ENCODE measurements around the gene COPS4.
"Not testable (repeated sequence)": the region's sequence is repeated elsewhere in the genome, so short reads cannot be mapped to it uniquely, and the experiment has no call there.

COPS4 gene

DNA sequence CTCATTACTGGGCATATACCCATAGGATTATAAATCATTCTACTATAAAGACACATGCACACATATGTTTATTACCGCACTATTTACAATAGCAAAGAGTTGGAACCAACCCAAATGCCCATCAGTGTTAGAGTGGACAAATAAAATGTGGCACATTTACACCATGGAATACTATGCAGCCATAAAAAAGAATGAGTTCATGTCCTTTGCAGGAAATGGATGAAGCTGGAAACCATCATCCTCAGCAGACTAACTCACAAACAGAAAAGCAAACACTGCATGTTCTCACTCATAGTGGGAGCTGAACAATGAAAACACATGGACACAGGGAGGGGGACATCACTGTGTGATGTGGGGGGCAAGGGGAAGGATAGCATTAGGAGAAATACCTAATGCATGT is 11.4 kb upstream of the COPS4 start:
- DNase-seq: not testable (repeated sequence)

DNA sequence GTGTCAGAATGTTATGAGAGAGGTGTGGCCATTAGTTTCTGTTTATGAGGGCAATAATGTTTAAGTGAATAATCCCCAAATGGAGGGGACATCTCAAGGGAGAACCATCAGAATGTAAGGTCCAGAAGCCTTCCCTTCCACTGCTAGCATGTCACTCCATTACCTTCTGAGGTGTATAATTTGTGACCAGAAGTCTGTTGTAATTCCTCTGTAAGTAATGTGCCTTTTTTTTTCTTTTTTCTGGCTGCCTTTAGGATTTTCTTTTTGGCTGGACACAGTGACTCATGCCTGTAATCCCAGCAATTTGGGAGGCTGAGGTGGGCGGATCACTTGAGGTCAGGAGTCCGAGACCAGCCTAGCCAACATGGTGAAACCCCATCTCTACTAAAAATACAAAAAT is 10.8 kb upstream of the COPS4 start:
- DNase-seq: no peak

DNA sequence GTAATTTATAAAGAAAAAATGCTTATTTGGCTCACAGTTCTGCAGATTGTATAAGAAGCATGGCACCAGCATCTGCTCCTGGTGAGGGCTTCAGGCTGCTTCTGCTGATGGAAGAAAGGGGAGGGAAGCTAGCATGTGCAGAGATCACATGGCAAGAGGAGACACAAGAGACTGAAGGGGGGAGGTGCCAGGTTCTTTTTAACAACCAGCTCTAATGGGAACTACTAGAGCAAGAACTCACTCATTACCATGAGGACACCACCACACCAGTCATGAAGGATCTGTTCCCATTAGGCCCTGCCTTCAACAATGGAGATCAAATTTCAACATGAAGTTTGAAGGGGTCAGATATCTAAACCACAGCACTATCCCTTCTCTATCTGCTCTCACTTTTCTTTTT is 9.4 kb upstream of the COPS4 start:
- no peak for DNase-seq

DNA sequence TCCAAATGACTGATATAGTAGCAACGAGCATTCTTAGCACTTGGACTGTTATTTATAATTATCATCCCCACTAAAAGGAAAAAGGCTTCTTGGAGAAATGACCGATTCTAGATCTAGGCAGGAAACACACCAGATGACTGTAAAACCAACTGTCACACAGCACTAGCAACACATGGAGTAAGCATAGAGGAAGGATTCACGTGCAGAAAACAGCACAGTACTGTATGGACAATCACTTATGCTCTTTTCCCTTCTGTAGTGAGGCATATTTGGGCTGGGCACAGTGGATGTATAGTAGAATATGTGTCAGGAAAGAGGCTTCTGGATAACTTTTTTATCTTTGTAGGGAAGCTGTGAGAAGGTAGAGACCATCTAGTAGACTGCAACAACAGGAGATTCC is 6.0 kb upstream of the COPS4 start:
- DNase-seq: no peak

DNA sequence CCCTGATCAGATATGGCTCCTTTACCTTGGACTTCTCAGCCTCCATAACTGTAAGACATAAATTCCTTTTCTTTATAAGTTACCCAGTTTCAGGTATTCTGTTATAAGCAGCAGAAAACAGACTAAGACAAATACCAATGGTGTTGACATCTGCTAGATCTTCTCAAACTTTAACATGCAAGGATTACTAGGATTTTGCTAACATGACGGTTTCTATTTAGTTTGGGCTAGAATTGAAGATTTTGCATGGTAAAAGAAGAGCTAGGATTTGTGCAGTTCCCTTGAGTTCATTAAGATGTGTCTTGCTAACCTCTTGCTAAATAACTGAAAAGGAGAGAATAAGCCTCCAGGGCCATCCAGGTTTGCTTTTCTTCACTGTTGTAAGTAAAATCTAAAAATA is 5.3 kb upstream of the COPS4 start:
- no peak for DNase-seq

DNA sequence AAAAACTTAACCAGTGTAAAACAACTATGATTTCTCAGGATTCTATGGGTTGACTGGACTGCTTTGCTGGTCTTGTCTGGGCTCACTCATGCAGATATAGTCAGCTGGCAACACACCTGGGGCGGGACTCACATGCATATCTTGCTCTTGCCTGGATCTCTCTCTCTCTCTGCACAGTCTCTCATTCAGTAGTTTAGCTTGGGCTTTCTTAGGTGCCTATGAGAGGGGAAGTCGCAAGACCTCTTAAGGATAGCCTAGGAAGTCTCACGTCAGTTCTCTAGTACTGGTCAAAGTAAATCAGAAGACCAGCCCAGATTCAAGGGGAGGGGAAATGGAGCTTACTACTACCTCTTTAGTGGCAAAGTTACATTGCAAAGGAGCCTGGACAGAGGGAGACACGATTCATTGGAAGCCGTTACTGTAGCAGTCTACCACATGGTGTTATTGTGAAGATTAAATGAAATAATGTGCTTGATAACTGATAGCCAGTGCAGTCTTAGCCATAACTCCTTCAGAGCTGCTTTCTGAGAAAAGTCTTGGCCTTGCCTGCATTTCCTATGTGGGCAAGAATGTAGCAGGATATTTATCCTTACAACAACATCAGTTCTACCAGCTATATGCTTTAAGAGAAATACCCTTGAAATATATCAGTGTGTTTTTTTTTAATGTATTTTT is 2.1 kb downstream of the COPS4 start:
- DNase-seq: no peak

DNA sequence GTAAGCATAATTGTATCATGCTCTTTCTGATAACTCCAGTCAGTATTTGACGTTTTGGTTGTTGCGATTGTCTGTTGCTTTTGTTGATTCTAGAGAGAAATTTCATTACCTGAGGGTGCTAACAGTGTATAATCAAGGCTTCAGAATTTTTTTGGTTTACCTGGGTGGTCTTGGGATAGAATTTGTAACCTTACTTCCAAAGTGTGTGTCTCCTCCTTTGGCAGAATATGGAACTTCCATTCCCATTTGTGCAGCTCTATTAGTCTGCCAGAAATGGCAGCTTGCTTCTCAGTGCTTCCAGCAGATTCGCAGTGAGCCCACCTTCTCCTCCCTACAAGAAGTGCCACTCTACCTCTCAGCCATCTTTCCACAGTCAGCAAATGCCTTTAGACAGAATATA is 5.3 kb downstream of the COPS4 start:
- no peak for DNase-seq

DNA sequence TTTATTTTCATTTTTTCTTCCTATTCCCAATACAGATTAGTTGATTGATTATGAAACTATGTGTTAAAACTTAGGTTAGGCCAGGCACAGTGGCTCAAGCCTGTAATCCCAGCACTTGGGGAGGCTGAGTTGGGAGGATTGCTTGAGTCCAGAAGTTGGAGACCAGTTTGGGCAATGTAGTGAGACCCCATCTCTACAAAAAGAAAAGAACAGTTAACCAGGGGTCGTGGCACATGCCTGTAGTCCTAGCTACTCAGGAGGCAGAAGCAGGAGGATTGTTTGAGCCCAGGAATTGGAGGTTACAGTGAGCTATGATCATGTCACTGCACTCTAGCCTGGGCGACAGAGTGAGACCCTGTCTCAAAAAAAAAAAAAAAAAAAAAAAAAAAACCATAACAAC is 8.2 kb downstream of the COPS4 start:
- DNase-seq: not testable (repeated sequence)

DNA sequence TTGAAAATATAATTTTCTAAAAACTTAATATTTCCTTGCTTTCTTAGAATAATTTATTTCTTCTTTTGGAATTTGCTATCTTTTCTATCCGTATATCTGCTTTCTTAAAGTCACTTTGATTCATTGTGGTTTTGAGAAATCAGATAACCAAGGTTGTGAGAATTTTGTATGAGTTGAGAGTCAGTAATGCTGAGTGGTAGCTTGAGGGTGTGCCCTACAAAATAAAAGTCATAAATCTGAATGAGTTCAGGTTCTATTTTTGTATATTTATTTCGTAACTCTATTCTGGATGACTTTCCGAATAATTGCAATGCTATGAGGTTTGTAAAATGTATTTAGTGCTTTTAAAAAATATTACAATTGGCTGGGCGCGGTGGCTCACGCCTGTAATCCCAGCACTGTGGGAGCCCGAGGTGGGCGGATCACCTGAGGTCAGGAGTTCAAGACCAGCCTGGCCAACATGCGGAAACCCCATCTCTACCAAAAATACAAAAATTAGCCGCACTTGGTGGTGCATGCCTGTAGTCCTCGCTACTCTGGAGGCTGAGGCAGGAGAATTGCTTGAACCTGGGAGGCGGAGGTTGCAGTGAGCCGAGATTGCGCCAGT is 8.9 kb downstream of the COPS4 start:
- DNase-seq: no peak

DNA sequence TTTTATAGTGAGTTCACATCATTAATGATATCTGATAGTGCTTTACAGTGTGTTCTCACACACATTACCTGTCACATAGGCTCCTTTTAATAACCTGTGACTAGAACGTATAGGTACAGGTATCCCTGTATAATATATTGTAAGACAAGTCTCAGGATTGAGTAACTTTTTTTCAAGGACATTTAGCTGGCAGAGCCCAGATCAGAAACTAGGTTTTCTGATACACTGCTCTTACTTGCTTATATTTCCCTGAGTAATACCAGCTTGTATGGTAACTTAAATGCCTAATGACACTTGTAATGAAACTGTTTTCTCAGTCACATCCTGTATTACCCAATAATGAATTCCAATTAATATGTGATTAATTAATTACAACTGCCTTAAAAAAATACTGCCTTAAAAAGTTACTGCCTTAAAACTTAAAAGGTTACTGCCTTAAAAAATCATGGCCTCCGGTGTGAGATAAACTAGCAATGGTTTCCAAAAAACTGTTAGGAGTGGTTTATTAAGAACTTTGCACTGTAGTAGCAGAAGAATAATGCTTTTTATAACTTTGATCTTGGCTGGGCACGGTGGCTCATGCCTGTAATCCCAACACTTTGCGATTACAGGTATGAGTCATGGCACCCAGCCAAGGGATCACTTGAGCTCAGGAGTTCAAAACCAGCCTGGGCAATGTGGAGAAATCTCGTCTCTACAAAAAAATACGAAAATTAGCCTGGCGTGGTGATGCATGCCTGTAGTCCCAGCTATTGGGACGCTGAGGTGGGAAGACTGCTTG is 11.9 kb downstream of the COPS4 start:
- DNase-seq: no peak

DNA sequence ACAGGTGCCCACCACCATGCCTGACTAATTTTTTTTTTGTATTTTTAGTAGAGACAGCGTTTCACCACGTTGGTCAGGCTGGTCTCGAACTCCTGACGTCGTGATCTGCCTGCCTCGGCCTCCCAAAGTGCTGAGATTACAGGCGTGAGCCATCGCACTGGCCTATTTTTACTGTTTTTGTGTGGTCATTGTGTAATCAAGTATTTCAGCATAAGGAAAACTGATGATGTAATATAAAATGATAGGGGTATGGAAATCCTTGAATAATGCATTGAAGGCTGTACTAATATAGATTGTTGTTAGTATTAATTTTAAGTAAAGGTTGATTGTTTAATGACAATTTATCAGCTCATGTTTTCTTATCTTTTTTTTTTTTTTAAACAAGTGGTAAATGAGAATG is 13.8 kb downstream of the COPS4 start:
- not testable (repeated sequence) for DNase-seq

DNA sequence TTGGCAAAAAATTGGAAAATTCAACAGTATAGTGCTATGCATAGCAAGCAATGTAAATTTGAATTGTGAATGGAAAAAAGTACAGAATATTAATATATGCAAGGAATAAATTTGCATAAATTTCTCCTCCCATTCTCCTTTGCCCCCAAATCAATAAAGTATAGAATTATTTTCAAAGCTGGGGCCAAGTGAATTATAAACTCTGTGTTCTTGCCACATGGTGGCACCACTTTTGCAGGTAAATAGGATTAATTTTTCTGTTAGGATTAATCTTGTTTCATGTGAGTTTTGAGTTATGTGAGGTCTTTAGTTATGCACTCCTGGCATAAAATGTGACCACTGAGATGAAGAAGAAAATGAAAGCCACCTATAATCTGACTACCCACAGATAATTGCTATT is 19.9 kb downstream of the COPS4 start:
- DNase-seq: no peak

DNA sequence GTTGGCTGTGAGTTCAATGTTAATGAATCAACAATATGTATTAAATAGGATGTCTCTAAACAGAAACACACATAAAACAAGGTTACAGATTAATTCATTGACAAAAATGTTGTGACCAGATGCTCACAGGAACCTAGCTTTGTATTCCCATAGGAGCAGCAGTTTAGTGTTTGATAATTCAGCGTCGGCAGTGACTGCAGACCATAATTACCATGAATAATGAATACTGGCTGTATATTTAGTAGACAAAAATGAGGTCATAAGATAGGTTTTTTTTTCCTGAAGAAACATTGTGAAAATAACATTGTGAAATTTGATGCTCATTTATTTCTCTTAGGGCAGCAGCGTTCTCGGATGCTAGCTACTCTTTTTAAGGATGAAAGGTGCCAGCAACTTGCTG is 27.8 kb downstream of the COPS4 start:
- DNase-seq: no peak

DNA sequence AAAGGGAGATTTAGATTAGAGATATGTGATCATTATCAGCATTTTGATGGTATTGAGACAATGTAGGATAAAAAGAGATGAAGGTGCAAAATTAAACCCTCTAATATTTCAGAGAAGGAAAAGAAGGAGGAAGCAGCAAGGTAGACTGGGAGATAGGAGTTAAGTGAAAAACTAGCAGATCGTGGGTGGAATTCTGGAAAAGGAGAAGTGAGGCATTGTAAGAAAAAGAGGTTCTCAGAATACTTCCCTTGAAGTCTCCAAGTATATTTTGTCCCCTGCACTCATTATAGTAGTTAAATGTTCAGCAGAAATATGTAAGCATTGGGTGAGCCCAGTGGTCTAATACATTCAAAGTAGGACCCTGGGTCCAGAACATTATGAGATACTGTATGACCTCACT is 30.3 kb downstream of the COPS4 start:
- no peak for DNase-seq

DNA sequence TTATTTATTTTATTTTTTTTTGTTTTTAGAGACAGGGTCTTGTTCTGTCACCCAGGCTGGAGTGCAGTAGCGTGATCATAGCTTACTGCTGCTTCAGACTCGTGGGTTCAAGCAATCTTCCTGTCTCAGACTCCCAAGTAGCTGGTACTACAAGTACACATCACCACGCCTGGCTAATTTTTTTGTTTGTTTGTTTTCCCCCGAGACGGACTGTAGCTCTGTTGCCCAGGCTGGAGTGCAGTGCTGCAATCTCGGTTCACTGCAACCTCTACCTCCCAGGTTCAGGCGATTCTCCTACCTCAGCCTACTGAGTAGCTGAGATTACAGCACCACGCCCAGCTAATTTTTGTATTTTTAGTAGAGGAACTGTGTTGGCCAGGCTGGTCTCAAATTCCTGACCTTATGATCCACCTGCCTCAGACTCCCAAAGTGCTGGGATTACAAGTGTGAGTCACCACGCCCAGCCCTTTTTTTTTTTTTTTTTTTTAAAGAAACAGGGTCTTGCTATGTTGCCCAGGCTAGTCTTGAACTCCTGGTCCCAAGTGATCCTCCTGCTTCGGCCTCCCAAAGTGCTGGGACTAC is 32.2 kb downstream of the COPS4 start:
- DNase-seq: no peak

DNA sequence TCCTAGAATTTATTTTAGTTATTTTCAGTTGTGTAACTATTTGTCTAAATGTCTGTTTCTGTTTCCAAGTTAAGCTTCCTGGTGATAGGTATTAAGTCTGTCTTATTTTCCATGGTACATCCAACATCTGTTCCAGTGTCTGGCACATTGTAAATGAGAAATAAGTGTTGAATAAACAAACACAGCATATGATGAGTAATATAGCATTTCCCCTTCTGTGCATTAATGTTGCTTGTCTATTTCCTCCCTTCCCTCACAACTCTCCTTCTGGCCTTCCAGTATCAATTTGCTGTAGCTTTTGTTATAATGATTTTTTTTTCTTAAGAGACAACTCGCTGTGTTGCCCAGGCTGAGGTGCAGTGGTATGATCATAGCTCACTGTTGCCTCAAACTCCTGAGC is 36.1 kb downstream of the COPS4 start:
- no peak for DNase-seq

DNA sequence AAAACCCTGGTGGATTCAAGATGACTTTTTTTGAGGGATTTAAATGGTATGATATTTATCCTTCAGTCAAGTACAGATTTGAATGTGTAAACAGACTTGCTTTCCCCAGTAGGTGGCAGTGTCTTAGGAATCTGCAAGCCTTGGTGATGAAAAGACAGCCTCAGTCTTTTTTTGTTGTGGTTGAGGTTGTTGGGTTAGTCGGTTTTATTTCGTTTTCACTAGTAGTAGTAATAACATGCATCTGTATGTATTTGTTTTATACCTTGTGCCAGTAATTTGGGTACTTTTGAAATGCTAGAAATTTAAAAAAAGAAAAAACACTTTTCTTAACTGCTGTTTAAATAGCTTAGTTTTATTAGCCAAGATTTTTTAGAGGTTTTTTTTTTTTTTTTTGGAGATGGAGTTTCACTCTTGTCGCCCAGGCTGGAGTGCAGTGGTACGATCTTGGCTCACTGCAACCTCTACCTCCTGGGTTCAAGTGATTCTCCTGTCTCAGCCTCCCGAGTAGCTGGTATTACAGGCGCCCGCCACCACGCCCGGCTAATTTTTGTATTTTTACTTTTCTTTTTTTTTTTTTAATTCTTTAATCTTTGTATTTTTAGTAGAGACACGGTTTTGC is 39.2 kb downstream of the COPS4 start:
- DNase-seq: peak in 5 of 51 donors; percentile 0 to 52 (median 11)

DNA sequence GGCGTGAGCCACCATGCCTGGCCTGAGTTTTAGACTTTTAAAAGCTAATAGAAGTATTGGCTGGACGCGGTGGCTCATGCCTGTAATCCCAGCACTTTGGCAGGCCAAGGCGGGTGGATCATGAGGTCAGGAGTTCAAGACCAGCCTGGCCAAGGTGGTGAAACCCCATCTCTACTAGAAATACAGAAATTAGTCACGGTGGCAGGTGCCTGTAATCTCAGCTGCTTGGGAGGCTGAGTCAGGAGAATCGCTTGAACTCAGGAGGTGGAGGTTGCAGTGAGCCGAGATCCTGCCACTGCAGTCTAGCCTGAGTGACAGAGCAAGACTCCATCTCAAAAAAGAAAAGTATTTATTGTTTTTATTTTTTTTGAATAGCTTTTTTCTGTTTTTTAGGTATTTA is 39.8 kb downstream of the COPS4 start:
- not testable (repeated sequence) for DNase-seq

DNA sequence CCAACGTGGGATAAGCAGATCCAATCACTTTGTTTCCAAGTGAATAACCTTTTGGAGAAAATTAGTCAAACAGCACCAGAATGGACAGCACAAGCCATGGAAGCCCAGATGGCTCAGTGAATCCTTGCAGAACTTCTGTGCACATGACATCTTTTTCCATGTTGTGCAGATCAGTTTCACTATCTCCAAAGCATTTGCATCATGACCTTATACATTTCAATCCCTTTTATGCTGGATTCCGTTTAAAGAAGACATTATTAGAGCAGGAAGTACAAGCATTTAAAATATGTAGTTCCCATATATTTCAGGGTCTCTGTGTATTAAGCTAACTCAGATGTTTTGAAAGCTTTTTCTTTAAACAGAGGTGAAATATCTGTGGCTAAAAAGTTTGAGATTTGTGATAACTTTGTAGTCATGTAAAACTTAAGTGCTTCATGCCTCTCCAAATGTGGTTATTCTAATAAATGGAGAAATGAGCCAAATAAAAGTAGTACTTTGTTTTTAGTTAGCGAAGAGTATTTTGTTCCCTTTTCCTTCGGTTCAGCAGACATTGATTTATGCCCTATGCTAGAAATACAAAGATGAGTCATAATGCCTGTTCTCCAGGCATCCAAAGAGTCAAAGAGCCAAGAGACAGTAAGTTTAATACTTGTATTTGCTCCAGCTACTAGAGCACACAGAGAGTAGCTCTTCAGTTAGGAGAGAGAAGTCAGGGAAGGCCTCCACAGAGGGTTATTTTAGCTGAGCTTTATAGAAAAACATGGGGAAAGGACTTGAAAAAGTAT is 40.5 kb downstream of the COPS4 start:
- DNase-seq: no peak

DNA sequence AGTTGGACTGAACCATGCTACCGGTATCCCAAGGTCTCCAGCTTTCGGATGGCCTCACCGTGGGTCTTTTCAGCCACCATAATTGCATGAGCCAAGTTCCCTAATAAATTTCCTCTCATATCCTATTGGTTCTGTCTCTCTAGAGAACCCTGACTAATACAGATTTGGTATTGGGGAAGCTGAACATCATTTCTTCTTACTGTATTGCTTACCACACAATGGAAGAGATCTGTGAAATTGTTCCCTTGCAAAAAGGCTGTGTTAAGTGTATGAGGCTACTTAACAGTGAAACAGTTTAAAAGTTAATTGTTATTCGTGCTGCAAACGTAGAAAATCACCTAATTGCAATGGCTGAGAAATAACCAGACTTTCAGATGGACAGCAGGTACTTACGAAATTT is 45.6 kb downstream of the COPS4 start:
- DNase-seq: no peak

DNA sequence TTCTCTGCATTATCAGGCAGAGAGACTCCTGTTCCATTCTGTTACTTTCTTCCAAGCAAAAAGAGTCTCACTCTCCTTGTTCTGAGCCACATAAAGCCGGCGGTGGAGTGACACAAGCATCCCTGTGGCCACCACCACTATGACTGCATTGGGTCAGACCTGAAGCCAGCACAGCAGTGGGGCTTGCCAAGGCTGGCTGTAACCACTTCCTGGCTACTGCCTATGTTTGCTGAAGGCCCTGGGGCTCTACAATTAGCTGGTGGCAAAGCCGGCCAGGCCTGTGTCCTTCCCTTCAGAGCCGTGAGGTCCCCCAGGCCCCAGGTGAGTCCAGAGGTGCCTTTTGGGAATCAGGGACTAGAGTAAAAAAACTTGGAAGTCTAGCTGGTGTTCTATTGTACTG is 47.8 kb downstream of the COPS4 start:
- no peak for DNase-seq
